Uterus (tissue), 4 donors: ENCODE data around the gene CRACR2A. TPM values are rescaled to one million over a fixed set of nuclear protein-coding genes. Genes with fewer than 3 reads are reported as not detected.

Source experiments
- DNase-seq, 2 donors: peaks; one replicate each; pipeline ENCODE4 v3.0.0-alpha.2; 2019 to 2020
- H3K27ac ChIP-seq, 2 donors: fragments of 200-600 bp; sonication (generic); 1 replicate in 1 of 2; 2 replicates in 1 of 2; pipeline ENCODE4 v1.5.1; 2016 to 2018
- H3K27me3 ChIP-seq, 2 donors: fragments of 200-600 bp; sonication (generic); one replicate each; pipeline ENCODE4 v1.5.1; 2018 to 2019; ENCODE audit warnings: control low read depth in 1 of 2
- H3K36me3 ChIP-seq, 2 donors: fragments of 200-600 bp; sonication (generic); one replicate each; pipeline ENCODE4 v1.5.1; 2019; ENCODE audit warnings: control low read depth in 1 of 2
- H3K4me1 ChIP-seq, 2 donors: fragments of 200-600 bp; sonication (generic); one replicate each; pipeline ENCODE4 v1.5.1; 2018 to 2019; ENCODE audit warnings: control low read depth in 1 of 2
- H3K4me3 ChIP-seq, 2 donors: fragments of 200-600 bp; sonication (generic); 1 replicate in 1 of 2; 2 replicates in 1 of 2; pipeline ENCODE4 v1.5.1; 2018 to 2019; ENCODE audit warnings: mild to moderate bottlenecking in 1 of 2
- H3K9me3 ChIP-seq, 2 donors: fragments of 200-600 bp; sonication (generic); one replicate each; pipeline ENCODE4 v1.5.1; 2019; ENCODE audit warnings: control low read depth in 1 of 2
- CTCF ChIP-seq, 4 experiments: fragments of 200-600 bp in 2 of 4; fragments of 450-650 bp in 2 of 4; sonication (generic) in 2 of 4; IDR thresholded peaks; one replicate each; pipeline ENCODE4 v1.5.1; 2016 to 2019; ENCODE audit warnings: antibody characterized with exemption in 4 of 4, mild to moderate bottlenecking in 2 of 4, moderate library complexity in 1 of 4
- POLR2A ChIP-seq, 2 donors: fragments of 450-650 bp; IDR thresholded peaks; one replicate each; pipeline ENCODE4 v1.6.1; 2016; ENCODE audit warnings: antibody characterized with exemption in 2 of 2, mild to moderate bottlenecking in 1 of 2, moderate library complexity in 1 of 2
- intact Hi-C: fragments of 100-400 bp; cut with DNase I; formaldehyde crosslinking; loops from one replicate; pipeline ENCODE4 v1.15.1; 2023; ENCODE audit warnings: low total_unique reads
- total RNA-seq, 4 donors: library from RNA; depleted of rRNA in 3 of 4; stranded (reverse); fragments of >200 nt in 3 of 4; gene quantifications; one replicate each; pipeline versions ENCODE4 v1.1.0 to v1.2.4, GENCODE V29; 2014 to 2023
- donor health status: DM: yes; HTN: yes; CAD: no.

Gene CRACR2A
- total RNA-seq, 4 donors from 2014 or later, result 0.88 to 33.6 (median 3.2) TPM

GRCh38 chr12:3705354-3705675 lies 47.6 kb downstream of the CRACR2A start:
- Histone ChIP-seq H3K36me3 (no peaks in the 10 kb centered on the region), H3K9me3 (no peaks in the 10 kb centered on the region), H3K27ac (peak overlapping the region; percentile 64 to 84), H3K27me3 (no peaks in the 10 kb centered on the region), H3K4me3 (no peak overlapping the region), H3K4me1 (no peaks in the 10 kb centered on the region)
- no peak for DNase-seq
- TF ChIP-seq CTCF (IDR thresholded peaks at IDR 0.05) (no peak), POLR2A (IDR thresholded peaks at IDR 0.05) (no peak)
- intact Hi-C loops, result no loop called here

- no peak for TF ChIP-seq CTCF (IDR thresholded peaks at IDR 0.05)
- H3K27ac ChIP-seq, result peak overlapping the region; percentile 64 to 84
- H3K9me3 ChIP-seq, result no peaks in the 10 kb centered on the region
- peak overlapping the region in 1 of 2 donors; percentile 3 for H3K4me3 ChIP-seq
- intact Hi-C loops, result no loop called here
- H3K36me3 ChIP-seq, result no peaks in the 10 kb centered on the region
- DNase-seq, result peak in 1 of 2 donors; percentile 32
- H3K4me1 ChIP-seq, result no peaks in the 10 kb centered on the region
- H3K27me3 ChIP-seq, result no peaks in the 10 kb centered on the region
Measured at GRCh38 chr12:3704512-3705353, 48.2 kb downstream of the CRACR2A start.

GRCh38 chr12:3700861-3701260 lies 52.0 kb downstream of the CRACR2A start:
- H3K27me3 ChIP-seq, result no peaks in the 10 kb centered on the region
- intact Hi-C loops, result no loop called here
- H3K4me3 ChIP-seq, result no peak overlapping the region
- no peak for DNase-seq
- H3K9me3 ChIP-seq, result no peaks in the 10 kb centered on the region
- no peak overlapping the region for H3K27ac ChIP-seq
- H3K36me3 ChIP-seq, result no peaks in the 10 kb centered on the region
- H3K4me1 ChIP-seq, result peaks cover 0 to 5% of the 10 kb centered on the region in 2 donors
- no peak for TF ChIP-seq POLR2A (IDR thresholded peaks at IDR 0.05)
- no peak for TF ChIP-seq CTCF (IDR thresholded peaks at IDR 0.05)

- peak overlapping the region in 1 of 2 donors; percentile 13 for H3K27ac ChIP-seq
- no peaks in the 10 kb centered on the region for H3K36me3 ChIP-seq
- intact Hi-C loops, result no loop called here
- H3K4me1 ChIP-seq, result peaks cover 0 to 5% of the 10 kb centered on the region in 2 donors
- no peak overlapping the region for H3K4me3 ChIP-seq
- H3K9me3 ChIP-seq, result no peaks in the 10 kb centered on the region
- DNase-seq, result no peak
- TF ChIP-seq CTCF (IDR thresholded peaks at IDR 0.05) (no peak), POLR2A (IDR thresholded peaks at IDR 0.05) (no peak)
- H3K27me3 ChIP-seq, result no peaks in the 10 kb centered on the region
Measured at GRCh38 chr12:3698218-3698974, 54.5 kb downstream of the CRACR2A start.

GRCh38 chr12:3697311-3697870 lies 55.5 kb downstream of the CRACR2A start:
- H3K4me1 ChIP-seq, result peaks cover 0 to 5% of the 10 kb centered on the region in 2 donors
- H3K27me3 ChIP-seq, result no peaks in the 10 kb centered on the region
- H3K36me3 ChIP-seq, result no peaks in the 10 kb centered on the region
- intact Hi-C loops, result no loop called here
- no peaks in the 10 kb centered on the region for H3K9me3 ChIP-seq
- no peak overlapping the region for H3K4me3 ChIP-seq
- TF ChIP-seq CTCF (IDR thresholded peaks at IDR 0.05), result no peak
- no peak overlapping the region for H3K27ac ChIP-seq
- DNase-seq, result no peak
